Small intestine (tissue), 7 donors: Measurements from ENCODE around the gene MAPK14. TPM values are rescaled to one million over a fixed set of nuclear protein-coding genes. Genes with fewer than 3 reads are reported as not detected.
A peak's percentile ranks its signal among the peaks of the same experiment; 100 is the strongest.

ENCODE experiments used
- DNase-seq, 2 donors: peaks; one replicate each; pipeline versions ENCODE4 v3.0.0 to v3.0.0-alpha.2; 2013
- FAIRE-seq: peaks from 2 replicates; lab custom pipeline; 2012; peaks lifted over from hg19 to GRCh38; lab: Jason Lieb, UNC
- H3K27ac ChIP-seq, 3 donors: one replicate each; pipeline ENCODE4 v1.5.1; 2013; ENCODE audit warnings: low read length in 2 of 3, mild to moderate bottlenecking in 2 of 3, control low read depth in 1 of 3, inconsistent platforms in 1 of 3, low read depth in 1 of 3, moderate library complexity in 1 of 3
- H3K27me3 ChIP-seq, 3 donors: one replicate each; pipeline ENCODE4 v1.6.1; 2013; ENCODE audit warnings: low read length in 3 of 3, inconsistent platforms in 1 of 3; ENCODE audit not compliant: control insufficient read depth in 3 of 3, insufficient read depth in 3 of 3
- H3K36me3 ChIP-seq, 3 donors: one replicate each; pipeline ENCODE4 v1.6.1; 2013; ENCODE audit warnings: low read length in 3 of 3, inconsistent platforms in 1 of 3, low read depth in 1 of 3, mild to moderate bottlenecking in 1 of 3, moderate library complexity in 1 of 3; ENCODE audit not compliant: control insufficient read depth in 3 of 3, insufficient read depth in 2 of 3
- H3K4me1 ChIP-seq, 3 donors: one replicate each; pipeline ENCODE4 v1.6.1; 2013; ENCODE audit warnings: low read length in 2 of 3, inconsistent platforms in 1 of 3, low read depth in 1 of 3, mild to moderate bottlenecking in 1 of 3, moderate library complexity in 1 of 3; ENCODE audit not compliant: control insufficient read depth in 3 of 3, insufficient read depth in 2 of 3
- H3K4me3 ChIP-seq, 3 donors: one replicate each; pipeline ENCODE4 v1.5.1; 2013; ENCODE audit warnings: low read length in 3 of 3, control low read depth in 1 of 3, inconsistent platforms in 1 of 3, low read depth in 1 of 3, mild to moderate bottlenecking in 1 of 3, moderate library complexity in 1 of 3
- H3K9me3 ChIP-seq, 2 donors: one replicate each; pipeline ENCODE4 v1.6.1; 2013; ENCODE audit warnings: low read depth in 1 of 2, low read length in 1 of 2; ENCODE audit not compliant: control insufficient read depth in 2 of 2, insufficient read depth in 1 of 2
- WGBS, 3 donors: extraction: QIAGEN DNeasy Blood & Tissue Kit; methylation state at CpG; one replicate each; pipeline ENCODE4 v1.1.7; 2013; 5-methylcytosine and 5-hydroxymethylcytosine counted together
- polyA plus RNA-seq, 4 donors: library from polyadenylated mRNA; stranded (reverse) in 3 of 4; unstranded in 1 of 4; fragments of 200-250 nt in 3 of 4; fragments of 120-200 nt in 1 of 4; gene quantifications; one replicate each; pipeline versions ENCODE4 v1.2.1 to v1.2.3, GENCODE V29; 2013
- donor health status: healthy with polysubstance abuse.
- donor health status: control.
- donor health status: control.
- donor health status: Bipolar disorder and iron deficiency.
- donor health status: healthy.

MAPK14 gene
- polyA plus RNA-seq, 4 donors = 22.4 to 72.3 (median 32.2) TPM

GRCh38 chr6:36054415-36054814 is 26.8 kb downstream of the MAPK14 start:
- no peak overlapping the region for H3K4me3 ChIP-seq
- FAIRE-seq (no peak), DNase-seq (no peak)
- no peak overlapping the region for H3K27ac ChIP-seq
- WGBS, 3 donors = 69 to 80% (median 75%) methylated on average over 2 of the region's 2 CpGs
- no peaks in the 10 kb centered on the region for H3K9me3 ChIP-seq
- H3K27me3 ChIP-seq = no peaks in the 10 kb centered on the region
- H3K36me3 ChIP-seq = peaks cover 2 to 10% (median 9%) of the 10 kb centered on the region in 3 donors
- H3K4me1 ChIP-seq = peaks cover 0 to 8% (median 4%) of the 10 kb centered on the region in 3 donors

- Histone ChIP-seq H3K36me3 (peaks cover 2 to 15% (median 14%) of the 10 kb centered on the region in 3 donors), H3K4me1 (peaks cover 0 to 4% (median under 1%) of the 10 kb centered on the region in 3 donors), H3K27me3 (no peaks in the 10 kb centered on the region), H3K9me3 (no peaks in the 10 kb centered on the region), H3K27ac (no peak overlapping the region), H3K4me3 (no peak overlapping the region)
- FAIRE-seq (no peak), DNase-seq (peak in 1 of 2 donors; percentile 47)
- WGBS, 3 donors = 15 to 46% (median 37%) methylated on average over 2 of the region's 2 CpGs
Observed at GRCh38 chr6:36054956-36055355, 27.3 kb downstream of the MAPK14 start.

- 23 to 53% (median 47%) methylated on average over 1 of the region's 1 CpG for WGBS, 3 donors
- no peaks in the 10 kb centered on the region for H3K27me3 ChIP-seq
- no peak overlapping the region for H3K4me3 ChIP-seq
- H3K36me3 ChIP-seq = peaks cover 5 to 17% (median 15%) of the 10 kb centered on the region in 3 donors
- FAIRE-seq (no peak), DNase-seq (no peak)
- H3K4me1 ChIP-seq = peaks cover 2 to 4% (median 3%) of the 10 kb centered on the region in 3 donors
- H3K9me3 ChIP-seq = no peaks in the 10 kb centered on the region
- no peak overlapping the region for H3K27ac ChIP-seq
Observed at GRCh38 chr6:36056178-36056577, 28.6 kb downstream of the MAPK14 start.

- no peak overlapping the region for H3K27ac ChIP-seq
- H3K4me3 ChIP-seq = no peak overlapping the region
- FAIRE-seq = no peak
- peaks cover 6 to 31% (median 8%) of the 10 kb centered on the region in 3 donors for H3K4me1 ChIP-seq
- peaks cover 5 to 16% (median 13%) of the 10 kb centered on the region in 3 donors for H3K36me3 ChIP-seq
- H3K9me3 ChIP-seq = no peaks in the 10 kb centered on the region
- 50 to 71% (median 54%) methylated on average over 2 of the region's 2 CpGs for WGBS, 3 donors
- no peak for DNase-seq
- H3K27me3 ChIP-seq = no peaks in the 10 kb centered on the region
Observed at GRCh38 chr6:36061236-36061635, 33.6 kb downstream of the MAPK14 start.

- H3K9me3 ChIP-seq = no peaks in the 10 kb centered on the region
- no peaks in the 10 kb centered on the region for H3K27me3 ChIP-seq
- H3K27ac ChIP-seq = no peak overlapping the region
- no peak for DNase-seq
- WGBS, 3 donors = 94 to 98% (median 96%) methylated on average over 2 of the region's 2 CpGs
- peaks cover 7 to 41% (median 10%) of the 10 kb centered on the region in 3 donors for H3K4me1 ChIP-seq
- H3K36me3 ChIP-seq = peaks cover 5 to 16% (median 13%) of the 10 kb centered on the region in 3 donors
- H3K4me3 ChIP-seq = no peak overlapping the region
- FAIRE-seq = no peak
Observed at GRCh38 chr6:36062247-36062646, 34.6 kb downstream of the MAPK14 start.

GRCh38 chr6:36063318-36064060 is 35.9 kb downstream of the MAPK14 start:
- Histone ChIP-seq H3K4me3 (no peak overlapping the region), H3K27ac (peak overlapping the region in 1 of 3 donors; percentile 89), H3K36me3 (peaks cover 5 to 14% (median 12%) of the 10 kb centered on the region in 3 donors), H3K4me1 (peaks cover 7 to 52% (median 15%) of the 10 kb centered on the region in 3 donors), H3K9me3 (no peaks in the 10 kb centered on the region), H3K27me3 (no peaks in the 10 kb centered on the region)
- 95 to 97% (median 96%) methylated on average over 4 of the region's 4 CpGs for WGBS, 3 donors
- FAIRE-seq = no peak
- peak in 1 of 2 donors; percentile 47 for DNase-seq

- WGBS, 3 donors = 12 to 59% (median 39%) methylated on average over 3 of the region's 3 CpGs
- H3K4me3 ChIP-seq = peak overlapping the region in 1 of 3 donors; percentile 14
- H3K27ac ChIP-seq = peak overlapping the region; percentile 5 to 89 (median 80)
- H3K36me3 ChIP-seq = peaks cover 3 to 9% (median 5%) of the 10 kb centered on the region in 3 donors
- no peaks in the 10 kb centered on the region for H3K27me3 ChIP-seq
- H3K9me3 ChIP-seq = no peaks in the 10 kb centered on the region
- H3K4me1 ChIP-seq = peaks cover 9 to 59% (median 21%) of the 10 kb centered on the region in 3 donors
- DNase-seq (peak; percentile 88 to 92), FAIRE-seq (no peak)
Observed at GRCh38 chr6:36064770-36065396, 37.3 kb downstream of the MAPK14 start.

GRCh38 chr6:36065916-36066315 is 38.3 kb downstream of the MAPK14 start:
- DNase-seq = no peak
- no peaks in the 10 kb centered on the region for H3K27me3 ChIP-seq
- H3K4me1 ChIP-seq = peaks cover 7 to 60% (median 21%) of the 10 kb centered on the region in 3 donors
- peaks cover 0 to 6% (median 2%) of the 10 kb centered on the region in 3 donors for H3K36me3 ChIP-seq
- no peak overlapping the region for H3K4me3 ChIP-seq
- H3K27ac ChIP-seq = peak overlapping the region in 2 of 3 donors; percentile 4 to 89
- no peak for FAIRE-seq
- no peaks in the 10 kb centered on the region for H3K9me3 ChIP-seq
